Measurements from ENCODE around the gene MAOA.

GRCh38 chrX:43707812-43708548 lies 51.9 kb downstream of the MAOA start:
- TF ChIP-seq, protein P1, sequence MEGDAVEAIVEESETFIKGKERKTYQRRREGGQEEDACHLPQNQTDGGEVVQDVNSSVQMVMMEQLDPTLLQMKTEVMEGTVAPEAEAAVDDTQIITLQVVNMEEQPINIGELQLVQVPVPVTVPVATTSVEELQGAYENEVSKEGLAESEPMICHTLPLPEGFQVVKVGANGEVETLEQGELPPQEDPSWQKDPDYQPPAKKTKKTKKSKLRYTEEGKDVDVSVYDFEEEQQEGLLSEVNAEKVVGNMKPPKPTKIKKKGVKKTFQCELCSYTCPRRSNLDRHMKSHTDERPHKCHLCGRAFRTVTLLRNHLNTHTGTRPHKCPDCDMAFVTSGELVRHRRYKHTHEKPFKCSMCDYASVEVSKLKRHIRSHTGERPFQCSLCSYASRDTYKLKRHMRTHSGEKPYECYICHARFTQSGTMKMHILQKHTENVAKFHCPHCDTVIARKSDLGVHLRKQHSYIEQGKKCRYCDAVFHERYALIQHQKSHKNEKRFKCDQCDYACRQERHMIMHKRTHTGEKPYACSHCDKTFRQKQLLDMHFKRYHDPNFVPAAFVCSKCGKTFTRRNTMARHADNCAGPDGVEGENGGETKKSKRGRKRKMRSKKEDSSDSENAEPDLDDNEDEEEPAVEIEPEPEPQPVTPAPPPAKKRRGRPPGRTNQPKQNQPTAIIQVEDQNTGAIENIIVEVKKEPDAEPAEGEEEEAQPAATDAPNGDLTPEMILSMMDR (IDR thresholded peaks at IDR 0.05): no peak
- TF ChIP-seq POLR2A (IDR thresholded peaks at IDR 0.05): no peak

Data from right lobe of liver (tissue), 4 donors.